NCI-H510A treated with DMSO at 0.1 percent for 48 hours (cell line): ENCODE data around the gene KLF6.

Source experiments
- DNase-seq: peaks from one replicate; lab custom pipeline; 2025; lab: John Stamatoyannopoulos, UW

KLF6 gene

GRCh38 chr10:3774814-3775695 lies 10.0 kb downstream of the KLF6 start:
- DNase-seq, result no peak

DNA sequence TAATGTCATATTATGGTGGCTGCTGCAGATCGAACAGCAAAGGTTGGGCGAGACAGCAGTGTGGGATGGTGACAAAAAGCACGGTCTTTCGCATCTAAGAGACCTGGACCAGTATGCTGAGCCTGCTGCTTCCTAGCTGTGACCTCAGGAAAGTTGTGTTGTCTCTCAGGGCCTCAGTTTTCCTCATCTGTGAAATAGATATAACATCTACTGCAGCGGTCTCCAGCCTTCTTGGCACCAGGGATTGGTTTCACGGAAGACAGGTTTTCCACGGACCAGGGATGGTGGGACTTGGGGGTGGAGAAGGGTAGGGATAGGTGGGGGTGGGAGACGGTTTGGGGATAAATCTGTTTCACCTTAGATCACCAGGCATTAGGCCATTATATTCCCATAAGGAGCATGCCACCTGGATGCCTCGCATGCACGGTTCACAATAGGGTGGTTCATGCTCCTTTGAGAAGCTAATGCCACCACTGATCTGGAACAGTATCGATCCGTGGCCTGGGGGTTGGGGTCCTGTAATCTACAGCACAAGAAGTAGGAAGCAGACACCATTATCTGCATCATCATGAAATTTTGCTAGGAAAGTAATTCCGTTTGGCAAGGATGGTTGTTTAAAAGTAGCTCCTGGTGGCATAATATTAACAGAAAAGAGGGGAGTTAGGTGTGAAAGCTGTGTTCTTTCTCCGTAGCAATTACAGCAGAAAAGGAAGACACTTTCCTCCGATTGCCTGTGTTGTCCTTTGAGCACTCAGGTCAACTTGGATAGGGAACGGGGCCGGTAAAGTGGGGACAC lies 10.8 kb downstream of the KLF6 start:
- DNase-seq, result no peak

DNA sequence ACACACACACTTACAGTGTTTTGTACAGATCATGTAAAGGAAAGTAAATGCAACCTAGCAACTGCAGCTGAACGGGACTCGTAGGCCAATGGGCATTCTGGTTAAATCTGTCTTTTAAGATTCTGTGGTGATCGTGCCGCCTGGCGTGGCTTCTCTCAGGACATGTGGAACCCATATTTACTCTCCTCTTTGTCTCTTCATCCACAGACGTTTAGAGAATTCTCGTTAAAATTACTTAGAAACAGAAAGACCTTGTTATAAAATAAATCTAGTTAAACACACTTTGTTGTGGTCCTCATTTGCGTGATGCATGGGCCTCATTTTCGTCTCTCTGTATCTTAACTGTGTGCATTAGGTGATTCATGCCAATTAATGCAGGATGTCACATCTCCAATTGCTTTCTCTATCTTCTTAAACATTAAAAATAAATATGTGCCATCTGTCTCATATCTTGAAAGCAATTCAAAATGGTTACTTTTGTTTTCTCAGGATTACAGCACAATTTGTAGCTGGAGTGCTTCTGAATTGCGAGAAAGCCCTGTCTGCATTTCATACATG lies 11.5 kb downstream of the KLF6 start:
- no peak for DNase-seq

GRCh38 chr10:3772361-3773171 lies 12.4 kb downstream of the KLF6 start:
- no peak for DNase-seq

DNA sequence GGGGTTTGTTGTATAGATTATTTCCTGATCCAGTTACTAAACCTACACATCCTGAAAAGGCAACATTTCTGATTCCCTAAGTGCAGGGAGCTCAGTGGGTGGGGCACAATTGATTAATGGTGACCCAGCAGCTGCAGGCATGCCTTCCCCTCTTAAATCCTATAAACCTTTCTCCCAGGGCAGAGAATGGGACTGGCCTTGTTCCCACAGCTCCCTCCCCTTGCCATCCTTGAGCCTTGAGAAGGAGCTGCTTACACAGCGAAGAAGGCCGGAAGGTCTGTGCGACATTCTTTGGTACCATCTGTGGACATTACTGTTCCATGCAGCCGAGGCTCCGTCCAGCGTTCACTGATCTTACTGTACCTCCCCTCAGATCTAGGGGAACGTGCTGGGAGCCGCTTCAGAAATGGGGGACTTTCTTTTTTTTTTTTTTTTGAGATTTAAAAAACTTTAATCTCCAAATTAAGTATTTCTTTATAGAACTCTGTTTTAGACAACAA lies 14.3 kb downstream of the KLF6 start:
- no peak for DNase-seq

- no peak for DNase-seq
Observed at GRCh38 chr10:3769556-3769955, 15.5 kb downstream of the KLF6 start.

DNA sequence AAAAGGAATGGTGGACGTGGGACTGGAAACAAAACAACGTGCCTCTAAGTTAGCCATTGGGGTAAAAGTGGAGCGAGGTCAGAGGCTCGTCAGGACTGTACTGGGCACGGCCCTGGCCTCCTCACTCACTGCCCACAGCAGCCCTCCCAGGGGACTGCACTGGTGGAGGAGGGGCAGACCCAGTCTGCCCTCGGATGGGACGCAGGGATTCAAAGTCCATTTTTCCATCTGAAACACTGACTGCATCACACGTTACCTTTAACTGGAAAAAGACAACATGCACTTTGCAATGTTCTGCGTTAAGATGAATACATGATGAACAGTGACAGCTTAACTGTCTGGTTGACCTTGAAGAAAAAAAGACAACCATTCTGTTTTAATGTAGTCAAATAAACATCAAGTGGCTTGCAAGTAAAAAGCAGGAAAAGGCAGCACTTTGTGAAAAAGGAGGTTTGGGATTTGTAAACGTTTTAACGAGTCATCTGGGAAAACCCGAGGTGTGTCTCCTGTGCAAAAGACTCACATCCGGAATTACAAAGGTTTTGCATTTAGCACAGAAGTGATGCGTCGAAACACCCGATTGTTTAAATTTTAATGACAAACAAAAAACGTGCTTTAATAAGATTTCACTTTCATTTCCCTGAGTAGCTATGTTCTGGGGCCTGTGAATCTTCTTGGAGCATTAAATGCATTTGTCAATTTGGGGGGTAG lies 18.8 kb downstream of the KLF6 start:
- no peak for DNase-seq

DNA sequence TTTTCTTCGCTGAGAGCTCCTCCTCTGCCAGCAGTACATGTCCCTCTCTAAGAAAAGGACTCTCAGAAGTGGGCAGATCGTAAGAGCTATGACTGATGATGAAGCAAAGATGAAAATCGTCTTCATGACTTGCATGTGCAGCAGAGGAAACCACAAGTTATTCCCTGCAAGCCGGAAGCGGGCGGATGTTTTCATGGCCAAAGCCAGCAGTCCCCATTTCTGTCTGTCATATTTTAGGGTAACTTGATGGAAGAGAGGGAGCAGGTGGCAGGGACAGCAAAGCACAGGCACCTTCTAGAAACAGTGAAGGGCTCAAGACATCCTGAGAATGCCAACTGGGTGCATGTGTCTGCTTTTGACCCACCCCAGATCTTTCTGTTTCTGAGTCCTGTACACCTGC lies 19.9 kb downstream of the KLF6 start:
- no peak for DNase-seq

- DNase-seq, result no peak
Observed at GRCh38 chr10:3764626-3765112, 20.3 kb downstream of the KLF6 start.

DNA sequence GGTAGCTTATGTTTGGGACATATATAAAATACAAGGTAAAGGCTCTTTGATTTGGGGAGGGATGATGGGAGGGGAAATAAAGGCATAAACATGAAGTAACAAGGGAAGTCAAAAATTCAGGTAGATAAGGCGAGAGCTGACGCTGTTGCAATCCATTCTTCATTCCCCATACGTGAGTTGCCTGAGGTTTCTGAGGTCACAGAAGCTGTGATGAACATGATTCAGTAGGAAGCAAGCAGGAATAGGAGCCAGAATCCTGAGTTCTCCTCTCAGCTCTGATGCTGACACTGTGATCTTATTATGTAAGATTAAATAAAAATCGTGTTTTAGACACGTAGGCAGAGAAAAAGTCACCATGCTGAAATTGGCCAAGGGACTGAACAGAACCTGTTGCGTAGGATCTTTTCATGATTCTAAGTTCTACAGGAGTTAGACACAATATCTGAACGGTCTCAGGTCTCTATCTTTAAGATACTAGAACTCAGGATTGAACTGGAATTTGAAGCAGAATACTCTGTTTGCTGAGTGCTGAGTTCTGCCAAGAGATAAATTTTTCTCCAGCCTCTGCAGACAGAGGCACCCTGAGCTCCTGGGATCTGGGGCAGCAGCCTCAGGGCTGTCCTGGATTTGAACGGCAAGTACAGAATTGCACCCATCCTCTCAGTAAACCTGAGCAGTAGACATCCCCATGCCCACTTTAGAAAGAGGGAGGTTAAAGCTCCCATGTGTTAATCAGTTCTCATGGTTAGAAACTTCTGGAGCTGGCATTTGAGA lies 21.0 kb downstream of the KLF6 start:
- no peak for DNase-seq

DNA sequence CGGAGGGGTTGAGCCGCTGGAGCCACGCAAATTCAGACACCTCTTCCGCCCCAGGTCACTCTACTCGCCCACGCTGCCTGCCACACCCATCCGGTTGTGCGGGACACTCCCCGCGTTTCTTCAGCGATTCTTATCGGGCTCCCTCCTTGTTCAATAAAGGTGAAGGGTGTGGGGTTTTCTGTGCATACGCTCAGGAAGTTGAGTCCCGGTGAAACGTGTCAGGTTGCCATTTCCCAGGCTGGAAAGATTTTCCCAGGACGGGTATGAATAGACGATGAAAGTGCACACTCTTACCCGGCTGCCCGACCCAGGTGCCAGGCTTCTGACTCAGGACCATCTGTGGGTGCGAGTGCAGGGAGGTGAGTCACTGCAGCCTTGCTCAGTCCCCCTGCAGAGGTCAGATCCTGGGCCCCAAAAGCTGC lies 22.0 kb downstream of the KLF6 start:
- no peak for DNase-seq

- DNase-seq, result no peak
Observed at GRCh38 chr10:3762309-3762708, 22.7 kb downstream of the KLF6 start.

DNA sequence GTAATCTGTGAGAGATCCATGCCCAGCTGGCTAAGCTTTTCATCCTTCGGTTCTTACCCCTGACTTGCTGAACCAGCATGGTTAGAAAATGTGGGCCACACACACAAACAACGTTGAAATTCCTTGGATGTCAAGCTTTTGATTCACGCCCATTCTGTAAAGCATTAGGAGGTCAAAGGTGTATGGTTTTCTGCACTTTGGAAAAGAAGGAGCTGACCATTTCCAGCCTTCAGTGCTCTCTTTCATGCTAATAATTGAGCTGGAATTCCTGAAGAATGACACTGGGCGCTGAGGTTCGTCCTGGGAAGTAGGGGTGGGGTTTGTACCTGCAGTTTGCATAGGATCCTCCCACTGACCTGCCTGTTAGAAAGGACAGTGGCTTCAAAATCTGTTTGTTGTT lies 23.1 kb downstream of the KLF6 start:
- no peak for DNase-seq

- DNase-seq, result no peak
Observed at GRCh38 chr10:3761021-3761686, 23.9 kb downstream of the KLF6 start.

GRCh38 chr10:3760083-3760482 lies 24.9 kb downstream of the KLF6 start:
- DNase-seq, result no peak

DNA sequence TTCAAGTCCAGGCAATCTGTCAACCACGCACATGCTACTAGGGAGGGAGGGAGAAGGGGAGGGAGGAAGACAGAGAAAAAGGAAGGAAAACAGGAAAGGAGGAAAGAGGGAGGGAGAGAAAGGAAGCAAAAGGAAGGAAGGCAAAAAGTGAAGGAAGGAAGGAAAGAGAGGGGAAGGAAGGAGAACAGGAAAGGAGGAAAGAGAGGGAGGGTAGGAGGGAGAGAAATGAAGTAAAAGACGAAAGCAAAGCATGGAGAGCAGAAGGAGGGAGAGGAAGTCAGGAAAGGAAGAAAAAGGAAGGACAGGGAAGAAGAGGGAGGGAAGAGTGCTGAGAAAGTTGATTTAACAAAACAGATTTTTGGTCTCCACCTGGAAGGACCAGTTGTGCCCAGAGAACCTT lies 25.6 kb downstream of the KLF6 start:
- no peak for DNase-seq

DNA sequence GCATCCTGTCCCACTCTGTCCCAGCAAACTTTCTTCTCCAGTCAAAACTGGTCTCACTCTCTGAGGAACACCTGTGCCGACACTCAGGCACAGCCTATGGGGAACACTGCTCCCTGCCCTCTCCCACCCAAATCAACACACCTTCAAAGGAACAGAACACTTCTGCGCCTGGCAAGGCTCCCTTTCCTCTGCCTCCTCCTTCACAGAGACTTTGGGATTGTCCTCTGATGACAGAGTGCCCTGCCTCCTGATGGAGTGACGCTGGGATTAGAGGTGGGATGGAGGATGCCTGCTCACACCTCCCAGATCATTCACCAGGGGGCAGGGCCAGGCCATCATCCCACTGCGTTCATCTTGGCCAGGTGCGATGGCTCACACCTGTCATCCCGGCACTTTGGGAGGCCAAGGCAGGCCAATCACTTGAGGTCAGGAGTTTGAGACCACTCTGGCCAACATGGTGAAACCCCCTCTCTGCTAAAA lies 26.5 kb downstream of the KLF6 start:
- no peak for DNase-seq

DNA sequence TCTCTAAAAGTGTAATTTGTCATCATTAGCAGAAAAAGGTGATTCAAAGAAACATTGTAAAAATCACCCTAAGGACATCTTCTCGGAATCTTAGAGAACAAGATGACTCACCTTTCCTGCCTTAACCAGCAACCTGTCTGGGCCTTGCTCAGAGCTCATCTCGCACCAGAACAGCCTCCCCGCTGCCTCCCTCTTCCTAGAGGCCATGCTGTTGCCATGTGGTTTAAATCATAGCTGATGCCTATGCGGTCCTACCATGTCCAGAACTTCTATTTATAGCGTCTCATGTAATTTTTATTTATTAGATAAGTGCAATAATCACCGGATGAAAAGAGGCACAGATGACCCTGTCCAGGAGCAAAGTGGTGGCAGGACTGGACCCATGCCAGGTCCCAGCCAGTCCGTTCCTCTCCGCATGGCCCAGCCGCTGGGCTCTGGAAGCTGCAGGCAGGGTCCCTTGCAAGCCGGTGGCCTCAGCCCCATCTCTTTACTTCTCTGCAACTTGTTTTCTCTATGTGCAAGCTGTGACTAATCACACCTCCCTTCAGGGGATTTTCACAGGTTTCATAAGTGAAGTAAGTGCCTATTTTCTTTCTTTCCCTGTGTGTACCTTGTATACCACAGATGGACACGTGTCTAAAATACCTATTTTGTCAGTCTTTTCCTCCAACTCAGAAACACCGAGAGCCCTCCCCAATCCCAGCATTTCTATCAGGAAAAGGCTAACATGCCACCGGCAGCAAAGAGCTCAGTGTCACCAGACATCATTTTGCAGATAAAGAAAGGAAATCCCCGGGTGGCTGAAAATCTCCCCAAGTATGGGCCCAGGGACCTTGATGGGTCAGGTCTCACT lies 27.1 kb downstream of the KLF6 start:
- DNase-seq, result no peak

DNA sequence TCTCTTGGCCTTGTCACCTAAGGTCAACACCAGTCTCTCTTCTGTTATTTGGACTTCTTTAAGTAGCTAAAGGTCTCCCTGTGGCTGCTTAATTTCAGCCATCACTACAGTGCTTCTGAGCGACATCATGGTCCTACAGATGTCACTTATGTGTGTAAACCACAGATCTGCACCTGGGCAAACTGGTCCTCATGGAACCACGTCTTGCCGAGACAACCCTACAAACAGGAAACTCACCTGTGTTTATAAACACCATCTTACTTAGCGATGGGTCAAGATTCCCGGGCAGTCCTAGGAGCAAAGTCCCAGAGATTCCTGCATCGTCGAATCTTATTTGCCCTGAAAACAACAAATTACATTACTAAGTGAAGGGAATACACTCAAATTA lies 27.8 kb downstream of the KLF6 start:
- no peak for DNase-seq
